Neural progenitor cell (in vitro differentiated cells): ENCODE results near the gene MRPL23. TPM values are rescaled to one million over a fixed set of nuclear protein-coding genes. Genes with fewer than 3 reads are reported as not detected.

Source experiments
- DNase-seq: peaks from one replicate; pipeline ENCODE4 v3.0.0-alpha.2; 2016; ENCODE audit warnings: low spot score
- H2AFZ ChIP-seq: fragments of 200-600 bp; sonication (generic); replicated peaks from 2 replicates; pipeline ENCODE4 v1.6.1; 2016; ENCODE audit warnings: antibody characterized with exemption
- H3F3A ChIP-seq: fragments of 200-600 bp; sonication (generic); 2 replicates; pipeline ENCODE4 v1.6.1; 2016; ENCODE audit warnings: antibody characterized with exemption, low read depth
- H3K27ac ChIP-seq: fragments of 200-600 bp; sonication (generic); 2 replicates; pipeline ENCODE4 v1.5.1; 2016; ENCODE audit warnings: mild to moderate bottlenecking
- H3K27me3 ChIP-seq: fragments of 200-600 bp; sonication (generic); 2 replicates; pipeline ENCODE4 v1.6.1; 2016; ENCODE audit warnings: mild to moderate bottlenecking, moderate library complexity
- H3K36me3 ChIP-seq: fragments of 200-600 bp; sonication (generic); 2 replicates; pipeline ENCODE4 v1.5.1; 2016
- H3K4me1 ChIP-seq: fragments of 200-600 bp; sonication (generic); 2 replicates; pipeline ENCODE4 v1.6.1; 2016; ENCODE audit warnings: mixed run types
- H3K4me2 ChIP-seq: fragments of 200-600 bp; sonication (generic); 2 replicates; pipeline ENCODE4 v1.6.1; 2016
- H3K4me3 ChIP-seq: fragments of 200-600 bp; sonication (generic); 2 replicates; pipeline ENCODE4 v1.5.1; 2016
- H3K79me2 ChIP-seq: fragments of 200-600 bp; sonication (generic); 2 replicates; pipeline ENCODE4 v1.6.1; 2016; ENCODE audit warnings: low read depth
- H3K9ac ChIP-seq: fragments of 200-600 bp; sonication (generic); 2 replicates; pipeline ENCODE4 v1.6.1; 2016
- H3K9me3 ChIP-seq: fragments of 200-600 bp; sonication (generic); 2 replicates; pipeline ENCODE4 v1.5.1; 2016; ENCODE audit warnings: low read depth
- H4K20me1 ChIP-seq: fragments of 200-600 bp; sonication (generic); 2 replicates; pipeline ENCODE4 v1.6.1; 2016; ENCODE audit warnings: low read depth
- H3K27ac Mint-ChIP-seq: 3 replicates; pipeline ENCODE4 v1.8.0; 2021; ENCODE audit warnings: mixed read lengths
- H3K27me3 Mint-ChIP-seq: 2 replicates; pipeline ENCODE4 v1.8.0; 2022; ENCODE audit warnings: low read depth, mild to moderate bottlenecking, inconsistent platforms, moderate library complexity, mixed read lengths; ENCODE audit not compliant: insufficient read depth
- H3K36me3 Mint-ChIP-seq: 3 replicates; pipeline ENCODE4 v1.8.0; 2021; ENCODE audit warnings: mixed read lengths
- H3K4me1 Mint-ChIP-seq: 3 replicates; pipeline ENCODE4 v1.8.0; 2021; ENCODE audit warnings: mixed read lengths
- H3K4me3 Mint-ChIP-seq: 3 replicates; pipeline ENCODE4 v1.8.0; 2021; ENCODE audit warnings: mild to moderate bottlenecking, moderate library complexity, mixed read lengths
- H3K9me3 Mint-ChIP-seq: 3 replicates; pipeline ENCODE4 v1.8.0; 2020; ENCODE audit warnings: mixed read lengths
- CTCF ChIP-seq: fragments of 200-600 bp; sonication (generic); IDR thresholded peaks from 2 replicates; pipeline ENCODE4 v1.5.1; 2017; ENCODE audit warnings: antibody characterized with exemption, mild to moderate bottlenecking
- EZH2 ChIP-seq: fragments of 200-600 bp; sonication (generic); IDR thresholded peaks from 2 replicates; pipeline ENCODE4 v1.6.1; 2017; ENCODE audit warnings: antibody characterized with exemption, mild to moderate bottlenecking, moderate library complexity
- EZH2phosphoT487 ChIP-seq: fragments of 200-600 bp; sonication (generic); IDR thresholded peaks from 2 replicates; pipeline ENCODE4 v1.6.1; 2017; ENCODE audit warnings: antibody characterized with exemption
- total RNA-seq: library from RNA; depleted of rRNA; stranded (reverse); fragments of >200 nt; gene quantifications from 2 replicates; pipeline ENCODE4 v1.2.3, GENCODE V29; 2015; ENCODE audit warnings: low replicate concordance

The MRPL23 gene
- total RNA-seq, 1 donor from 2014 or later, result 43.2 TPM

- Histone ChIP-seq H3K4me2 (no peak overlapping the region), H3K9me3 (no peaks in the 10 kb centered on the region), H4K20me1 (no peaks in the 10 kb centered on the region), H3F3A (no peaks in the 10 kb centered on the region), H3K79me2 (no peaks in the 10 kb centered on the region), H3K36me3 (no peaks in the 10 kb centered on the region), H3K27me3 (no peaks in the 10 kb centered on the region), H3K9ac (no peak overlapping the region), H3K4me1 (peaks cover 4% of the 10 kb centered on the region), H2AFZ (no peak overlapping the region), H3K4me3 (no peak overlapping the region), H3K27ac (no peak overlapping the region)
- Mint-ChIP-seq H3K4me1 (peaks cover 17% of the 10 kb centered on the region), H3K27ac (no peak overlapping the region), H3K27me3 (peaks cover 18% of the 10 kb centered on the region), H3K4me3 (no peak overlapping the region), H3K9me3 (no peaks in the 10 kb centered on the region), H3K36me3 (no peaks in the 10 kb centered on the region)
- TF ChIP-seq CTCF (no peak), EZH2phosphoT487 (no peak), EZH2 (no peak)
- peak; percentile 1 for DNase-seq
Observed at GRCh38 chr11:1928891-1929541, 18.1 kb upstream of the MRPL23 start.

- Histone ChIP-seq H3K27ac (no peak overlapping the region), H2AFZ (no peak overlapping the region), H3K36me3 (no peaks in the 10 kb centered on the region), H3K79me2 (no peaks in the 10 kb centered on the region), H3K27me3 (no peaks in the 10 kb centered on the region), H3K4me2 (no peak overlapping the region), H4K20me1 (no peaks in the 10 kb centered on the region), H3K4me3 (no peak overlapping the region), H3F3A (no peaks in the 10 kb centered on the region), H3K9me3 (no peaks in the 10 kb centered on the region), H3K4me1 (peaks cover 4% of the 10 kb centered on the region), H3K9ac (no peak overlapping the region)
- DNase-seq, result no peak
- no peaks in the 10 kb centered on the region for H3K36me3 Mint-ChIP-seq
- peaks cover 17% of the 10 kb centered on the region for H3K4me1 Mint-ChIP-seq
- no peak overlapping the region for H3K4me3 Mint-ChIP-seq
- H3K27me3 Mint-ChIP-seq, result peaks cover 18% of the 10 kb centered on the region
- no peaks in the 10 kb centered on the region for H3K9me3 Mint-ChIP-seq
- no peak for TF ChIP-seq CTCF
- no peak for TF ChIP-seq EZH2
- no peak for TF ChIP-seq EZH2phosphoT487
- H3K27ac Mint-ChIP-seq, result peak overlapping the region; percentile 69
Observed at GRCh38 chr11:1929621-1930461, 17.3 kb upstream of the MRPL23 start.

- no peak overlapping the region for H2AFZ ChIP-seq
- H3K4me1 Mint-ChIP-seq, result peaks cover 17% of the 10 kb centered on the region
- H3K4me2 ChIP-seq, result no peak overlapping the region
- no peaks in the 10 kb centered on the region for H3K36me3 ChIP-seq
- no peak overlapping the region for H3K4me3 ChIP-seq
- H3K9me3 Mint-ChIP-seq, result no peaks in the 10 kb centered on the region
- H3K27ac ChIP-seq, result no peak overlapping the region
- peaks cover 18% of the 10 kb centered on the region for H3K27me3 Mint-ChIP-seq
- peaks cover 4% of the 10 kb centered on the region for H3K4me1 ChIP-seq
- no peaks in the 10 kb centered on the region for H3K9me3 ChIP-seq
- peak overlapping the region; percentile 73 for H3K4me3 Mint-ChIP-seq
- no peaks in the 10 kb centered on the region for H4K20me1 ChIP-seq
- H3K36me3 Mint-ChIP-seq, result no peaks in the 10 kb centered on the region
- H3K9ac ChIP-seq, result no peak overlapping the region
- H3K79me2 ChIP-seq, result no peaks in the 10 kb centered on the region
- H3K27me3 ChIP-seq, result no peaks in the 10 kb centered on the region
- TF ChIP-seq CTCF, result no peak
- TF ChIP-seq EZH2phosphoT487, result no peak
- no peak for TF ChIP-seq EZH2
- DNase-seq, result peak; percentile 1
- H3K27ac Mint-ChIP-seq, result peak overlapping the region; percentile 97
- H3F3A ChIP-seq, result no peaks in the 10 kb centered on the region
Observed at GRCh38 chr11:1930462-1930830, 16.7 kb upstream of the MRPL23 start.
